GM23248 (cell line): ENCODE measurements around the gene ZBTB17.

Experiments used
- EZH2 ChIP-seq: fragments of 200-600 bp; sonication (generic); IDR thresholded peaks from 2 replicates; pipeline ENCODE4 v1.6.1; 2018; ENCODE audit warnings: antibody characterized with exemption, mild to moderate bottlenecking; ENCODE audit not compliant: insufficient read depth, poor library complexity, severe bottlenecking
- EZH2phosphoT487 ChIP-seq: fragments of 200-600 bp; sonication (generic); IDR thresholded peaks from 2 replicates; pipeline ENCODE4 v1.6.1; 2018; ENCODE audit warnings: antibody characterized with exemption, moderate library complexity, mild to moderate bottlenecking, low read depth; ENCODE audit not compliant: insufficient read depth

GRCh38 chr1:15973772-15974171 is 2.1 kb downstream of the ZBTB17 start:
- no peak for TF ChIP-seq EZH2phosphoT487
- TF ChIP-seq EZH2: no peak
